ENCODE results near the gene SLC49A3.
A peak's percentile ranks its signal among the peaks of the same experiment; 100 is the strongest.
"Not testable (repeated sequence)": the region's sequence is repeated elsewhere in the genome, so short reads cannot be mapped to it uniquely, and the experiment has no call there.

SLC49A3 gene

GRCh38 chr4:650951-651883, 37.7 kb downstream of the SLC49A3 start:
- DNase-seq, result peak; percentile 42

- no peak for DNase-seq
These were observed 38.5 kb downstream of the SLC49A3 start for GRCh38 chr4:650461-650860.

- no peak for DNase-seq
These were observed 39.1 kb downstream of the SLC49A3 start for GRCh38 chr4:649751-650310.

GRCh38 chr4:649293-649625, 39.7 kb downstream of the SLC49A3 start:
- no peak for DNase-seq

GRCh38 chr4:648579-649292, 40.2 kb downstream of the SLC49A3 start:
- DNase-seq, result no peak

- no peak for DNase-seq
These were observed 41.5 kb downstream of the SLC49A3 start for GRCh38 chr4:647481-647880.

- no peak for DNase-seq
These were observed 42.5 kb downstream of the SLC49A3 start for GRCh38 chr4:646460-646859.

- not testable (repeated sequence) for DNase-seq
These were observed 46.6 kb downstream of the SLC49A3 start for GRCh38 chr4:642366-642765.

- peak; percentile 32 for DNase-seq
These were observed 51.2 kb downstream of the SLC49A3 start for GRCh38 chr4:637536-638280.

GRCh38 chr4:636628-637159, 52.3 kb downstream of the SLC49A3 start:
- DNase-seq, result no peak

GRCh38 chr4:635851-636627, 52.9 kb downstream of the SLC49A3 start:
- no peak for DNase-seq

- DNase-seq, result not testable (repeated sequence)
These were observed 53.7 kb downstream of the SLC49A3 start for GRCh38 chr4:635066-635835.

- peak; percentile 15 for DNase-seq
These were observed 54.4 kb downstream of the SLC49A3 start for GRCh38 chr4:634599-634985.

- DNase-seq, result peak; percentile 5
These were observed 54.9 kb downstream of the SLC49A3 start for GRCh38 chr4:633976-634598.

- no peak for DNase-seq
These were observed 55.5 kb downstream of the SLC49A3 start for GRCh38 chr4:633406-633805.

- no peak for DNase-seq
These were observed 56.0 kb downstream of the SLC49A3 start for GRCh38 chr4:632926-633325.

- DNase-seq, result no peak
These were observed 56.7 kb downstream of the SLC49A3 start for GRCh38 chr4:632196-632790.
